Measurements from ENCODE around the gene ICAM2. TPM values are rescaled to one million over a fixed set of nuclear protein-coding genes. Genes with fewer than 3 reads are reported as not detected.

ICAM2 gene
- total RNA-seq, 4 donors from 2014 or later, result 45.6 to 92.1 (median 69.8) TPM

DNA sequence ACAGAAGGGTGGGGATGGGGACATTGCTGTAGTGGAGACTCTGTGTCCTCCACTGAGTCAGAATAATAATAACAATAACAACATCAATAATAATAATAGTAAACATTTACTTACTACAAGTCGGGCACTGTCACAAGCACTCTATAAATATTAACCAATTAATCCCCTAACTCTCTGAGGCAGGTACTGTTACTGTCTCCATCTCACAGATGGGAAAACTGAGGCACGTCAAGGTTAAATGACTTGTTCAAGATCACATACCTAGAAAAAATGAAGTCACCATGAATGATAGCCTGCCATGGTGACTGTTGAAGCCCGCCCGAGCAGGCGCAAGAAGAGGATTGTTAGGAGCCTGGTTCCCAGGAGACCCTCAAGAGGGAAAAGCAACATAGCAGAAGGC is 12.1 kb downstream of the ICAM2 start:
- TF ChIP-seq, protein P1, sequence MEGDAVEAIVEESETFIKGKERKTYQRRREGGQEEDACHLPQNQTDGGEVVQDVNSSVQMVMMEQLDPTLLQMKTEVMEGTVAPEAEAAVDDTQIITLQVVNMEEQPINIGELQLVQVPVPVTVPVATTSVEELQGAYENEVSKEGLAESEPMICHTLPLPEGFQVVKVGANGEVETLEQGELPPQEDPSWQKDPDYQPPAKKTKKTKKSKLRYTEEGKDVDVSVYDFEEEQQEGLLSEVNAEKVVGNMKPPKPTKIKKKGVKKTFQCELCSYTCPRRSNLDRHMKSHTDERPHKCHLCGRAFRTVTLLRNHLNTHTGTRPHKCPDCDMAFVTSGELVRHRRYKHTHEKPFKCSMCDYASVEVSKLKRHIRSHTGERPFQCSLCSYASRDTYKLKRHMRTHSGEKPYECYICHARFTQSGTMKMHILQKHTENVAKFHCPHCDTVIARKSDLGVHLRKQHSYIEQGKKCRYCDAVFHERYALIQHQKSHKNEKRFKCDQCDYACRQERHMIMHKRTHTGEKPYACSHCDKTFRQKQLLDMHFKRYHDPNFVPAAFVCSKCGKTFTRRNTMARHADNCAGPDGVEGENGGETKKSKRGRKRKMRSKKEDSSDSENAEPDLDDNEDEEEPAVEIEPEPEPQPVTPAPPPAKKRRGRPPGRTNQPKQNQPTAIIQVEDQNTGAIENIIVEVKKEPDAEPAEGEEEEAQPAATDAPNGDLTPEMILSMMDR (IDR thresholded peaks at IDR 0.05; ENCODE audit: low read depth), result no peak

DNA sequence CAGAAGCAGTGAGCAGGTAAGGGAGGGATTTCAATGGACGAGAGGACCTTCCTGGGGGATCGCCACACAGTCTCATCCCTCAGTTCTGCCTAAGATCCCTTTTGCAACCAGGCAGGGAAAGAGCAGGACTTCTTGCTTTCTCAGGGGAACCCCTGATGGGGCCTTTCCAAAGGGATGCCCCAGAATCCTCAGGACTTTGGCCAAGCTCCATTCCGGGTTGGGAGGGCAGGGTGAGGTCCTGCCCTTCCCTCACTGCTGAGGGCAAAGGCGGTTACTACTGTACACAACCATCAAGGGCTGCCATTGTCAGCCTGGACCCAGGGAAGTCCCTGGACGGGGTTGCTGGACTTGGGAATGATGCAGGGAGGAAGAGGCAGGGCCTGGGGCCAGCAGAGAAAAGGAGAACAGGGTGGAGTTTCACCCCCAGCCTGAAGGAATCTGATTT is 12.6 kb downstream of the ICAM2 start:
- TF ChIP-seq, protein P1 (IDR thresholded peaks at IDR 0.05; ENCODE audit: low read depth), result no peak

DNA sequence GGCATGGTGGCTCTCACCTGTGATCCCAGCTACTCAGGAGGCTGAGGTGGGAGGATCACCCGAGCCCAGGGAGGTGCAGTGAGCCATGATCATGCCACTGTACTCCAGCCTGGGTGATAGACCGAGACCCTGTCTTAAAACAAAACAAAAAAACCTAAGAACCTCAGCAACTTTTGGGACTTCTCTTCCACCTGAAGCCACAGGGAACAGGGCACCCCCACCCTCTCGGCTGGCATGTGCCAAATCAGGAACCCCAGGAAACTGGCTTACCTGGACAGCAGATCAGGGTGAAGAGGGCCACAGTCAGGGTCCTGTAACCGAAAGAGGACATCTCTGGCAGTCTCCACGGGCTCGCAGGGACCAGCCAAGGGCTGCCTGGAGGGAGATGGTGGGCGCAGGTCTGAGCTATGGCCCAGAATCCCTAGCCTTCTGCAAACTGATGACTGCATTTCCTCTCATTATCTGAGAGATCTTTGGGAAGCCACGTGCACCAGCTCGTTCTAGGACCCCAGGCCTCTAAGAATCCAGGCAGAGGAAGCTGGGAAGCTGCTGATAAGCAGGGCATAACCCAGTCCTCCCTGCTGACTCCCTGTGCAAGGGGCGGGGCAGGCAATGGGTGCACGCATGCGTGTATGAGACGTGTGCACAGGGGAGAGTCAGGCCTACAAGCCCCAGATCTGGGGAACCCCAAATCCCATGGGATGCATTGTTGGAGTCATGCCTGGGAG is 13.9 kb downstream of the ICAM2 start:
- TF ChIP-seq, protein P1 (IDR thresholded peaks at IDR 0.05; ENCODE audit: low read depth), result no peak

DNA sequence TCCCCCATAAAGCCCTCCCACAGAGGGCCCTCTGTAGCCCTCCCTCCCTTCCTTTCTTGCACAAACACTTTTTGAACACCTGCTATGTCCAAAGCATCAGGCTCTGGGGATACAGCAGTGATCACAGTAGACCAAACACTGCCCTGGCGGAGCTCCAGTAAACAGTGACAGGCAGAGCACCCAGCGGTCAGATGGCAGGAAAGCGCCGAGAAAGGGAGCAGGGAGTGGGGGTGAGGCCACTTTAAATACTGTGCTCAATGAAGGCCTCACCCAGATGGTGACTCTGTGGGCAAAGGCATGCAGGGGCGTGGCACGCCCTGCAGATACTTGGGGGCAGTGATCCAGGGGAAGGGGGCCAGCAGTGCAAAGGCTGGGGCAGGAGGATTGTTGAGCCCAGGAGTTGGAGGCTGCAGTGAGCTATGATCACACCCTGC is 14.7 kb downstream of the ICAM2 start:
- TF ChIP-seq, protein P1 (IDR thresholded peaks at IDR 0.05; ENCODE audit: low read depth), result no peak

DNA sequence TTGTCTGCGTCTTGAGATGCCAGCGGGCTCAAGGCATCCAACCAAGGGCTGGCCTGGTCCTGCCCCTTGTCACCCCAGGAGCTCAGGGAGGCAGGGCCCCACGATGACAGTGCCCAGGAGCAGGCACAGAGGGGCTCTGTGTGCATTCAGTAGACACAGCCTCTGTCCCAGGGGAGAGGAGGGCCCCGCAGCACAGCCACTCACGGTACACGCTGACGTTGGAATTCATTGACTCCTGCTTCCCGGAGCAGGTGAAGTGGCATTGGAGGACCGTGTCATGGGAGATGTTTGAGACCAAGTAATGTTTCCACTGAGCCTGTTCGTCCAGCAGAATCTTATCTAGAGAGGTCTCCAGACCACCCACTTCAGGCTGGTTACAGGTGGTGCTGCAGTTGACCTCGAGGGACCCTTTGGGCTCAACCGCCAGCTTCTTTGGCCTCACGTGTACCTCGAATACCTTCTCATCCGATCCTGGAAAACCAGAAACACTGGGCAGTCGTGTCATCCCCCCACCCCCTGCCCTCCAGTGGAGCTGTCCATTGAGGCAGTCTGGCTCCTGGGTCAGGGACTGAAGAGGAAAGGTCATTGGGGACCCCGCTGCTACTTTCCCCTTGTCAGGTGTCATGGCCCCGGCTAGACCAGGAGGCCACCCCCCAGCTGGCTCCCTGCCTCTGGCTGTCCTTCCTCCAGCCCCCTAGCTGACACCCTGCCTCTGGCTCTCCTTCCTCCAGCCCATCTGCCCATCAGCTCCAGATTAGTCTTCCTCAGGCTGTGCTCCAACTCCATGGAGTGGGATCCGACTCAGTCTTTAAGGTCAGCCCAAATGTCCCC is 15.3 kb downstream of the ICAM2 start:
- TF ChIP-seq, protein P1 (IDR thresholded peaks at IDR 0.05; ENCODE audit: low read depth), result no peak

DNA sequence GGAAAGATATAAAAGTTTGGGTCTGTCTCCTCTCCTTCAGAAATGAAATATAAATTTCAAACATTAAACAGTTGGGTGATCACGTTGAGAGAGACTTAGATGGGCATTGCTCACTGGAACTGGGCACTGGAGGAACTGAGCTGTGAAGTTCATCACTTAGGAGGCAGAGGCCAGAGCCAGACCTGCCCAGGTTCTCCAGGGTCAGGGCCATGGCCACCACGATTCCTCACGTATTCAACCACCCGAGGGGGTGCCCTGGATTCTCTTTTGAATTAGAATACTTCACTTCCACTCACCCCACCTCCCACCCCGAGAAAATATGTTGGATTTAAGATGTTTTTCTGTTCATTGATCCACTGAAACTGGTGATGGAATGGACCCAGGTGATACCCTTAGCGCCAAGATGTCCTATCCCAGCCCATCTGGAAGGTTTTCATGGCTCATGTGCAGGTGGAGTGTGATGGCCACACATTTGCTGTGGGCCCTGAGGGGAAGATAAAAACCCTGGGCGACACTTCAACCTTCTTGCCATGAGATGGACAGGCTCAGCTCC is 16.1 kb downstream of the ICAM2 start:
- TF ChIP-seq, protein P1 (IDR thresholded peaks at IDR 0.05; ENCODE audit: low read depth), result no peak

Measured in subcutaneous adipose tissue (tissue), 4 donors.